Measurements from ENCODE around the gene DNAJC25.

Gene DNAJC25

DNA sequence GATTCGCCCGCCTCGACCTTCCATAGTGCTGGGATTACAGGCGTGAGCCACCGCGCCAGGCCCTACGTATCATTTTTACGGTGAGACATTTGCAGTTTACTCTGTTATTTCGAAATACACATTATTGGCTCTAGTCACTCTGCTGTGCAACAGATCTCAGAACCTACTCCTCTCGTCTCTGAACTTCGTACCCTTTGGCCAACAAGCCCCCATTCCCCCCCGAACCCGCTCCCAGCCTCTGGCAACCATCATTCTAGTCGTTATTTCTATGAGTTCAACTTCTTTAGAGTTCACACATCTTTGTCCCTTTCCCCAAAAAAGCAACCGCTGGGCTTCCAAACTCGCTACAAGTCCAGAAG lies 32.4 kb upstream of the DNAJC25 start:
- H3K4me3 ChIP-seq (ENCODE audit: low read depth, low read length): peak overlapping the region; percentile 64

DNA sequence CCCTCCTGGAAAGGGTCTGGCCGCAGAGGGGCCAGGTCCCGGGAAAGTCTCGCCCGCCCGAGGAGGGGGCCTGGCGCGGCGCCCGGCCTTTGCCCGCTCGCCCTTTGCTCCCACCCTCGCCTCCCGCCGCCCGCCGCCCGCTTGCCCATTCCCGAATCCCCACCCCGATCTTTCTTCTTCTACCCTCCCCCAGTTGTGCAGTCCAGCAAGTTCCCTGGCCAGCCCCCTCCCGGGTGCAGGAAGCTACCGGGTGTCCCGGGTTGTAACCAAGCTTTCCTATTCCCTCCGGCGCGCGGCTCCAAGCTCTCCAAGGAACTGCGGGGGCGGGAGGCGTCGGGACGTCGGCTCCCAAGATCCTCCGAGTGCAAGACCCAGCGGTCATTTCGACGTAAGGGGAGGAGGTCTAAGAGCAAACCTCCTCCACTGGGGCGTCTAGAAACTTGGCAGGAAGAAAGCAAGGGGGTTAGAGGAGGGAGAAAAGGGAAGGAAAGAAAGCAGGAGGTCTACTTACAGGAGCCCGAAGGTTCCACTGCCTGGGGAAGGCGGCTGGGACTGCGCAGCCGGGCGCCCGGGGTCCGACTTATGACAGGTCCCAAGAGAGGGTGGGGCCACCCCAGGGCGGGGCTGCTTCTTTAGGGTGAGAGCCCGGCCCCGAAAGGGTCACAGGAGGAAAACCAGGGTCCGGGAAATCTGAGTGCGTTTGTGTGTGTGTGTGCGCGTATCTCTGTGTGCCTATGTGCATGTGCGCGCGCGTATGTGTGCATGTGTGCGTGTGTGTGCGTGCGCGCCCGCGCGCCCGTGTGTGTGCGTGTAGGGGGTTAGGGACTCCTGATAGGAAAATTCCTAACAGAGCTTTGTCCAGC lies 31.8 kb upstream of the DNAJC25 start, which contains the start of gene PTGR1:
PTGR1 (minus strand) TSS at position 556 of the 863 bp plus-strand sequence. CDS start 2,225 bp downstream, outside the sequence.
- TF ChIP-seq, protein P1, sequence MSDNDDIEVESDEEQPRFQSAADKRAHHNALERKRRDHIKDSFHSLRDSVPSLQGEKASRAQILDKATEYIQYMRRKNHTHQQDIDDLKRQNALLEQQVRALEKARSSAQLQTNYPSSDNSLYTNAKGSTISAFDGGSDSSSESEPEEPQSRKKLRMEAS (IDR thresholded peaks at IDR 0.05; ENCODE audit: low read depth, low read length): no peak
- TF ChIP-seq MYC (IDR thresholded peaks at IDR 0.05; ENCODE audit: low read depth, low read length) (no peak), POLR2A (IDR thresholded peaks at IDR 0.05; ENCODE audit: extremely low read depth, insufficient read length) (no peak)
- TF ChIP-seq, protein P2, sequence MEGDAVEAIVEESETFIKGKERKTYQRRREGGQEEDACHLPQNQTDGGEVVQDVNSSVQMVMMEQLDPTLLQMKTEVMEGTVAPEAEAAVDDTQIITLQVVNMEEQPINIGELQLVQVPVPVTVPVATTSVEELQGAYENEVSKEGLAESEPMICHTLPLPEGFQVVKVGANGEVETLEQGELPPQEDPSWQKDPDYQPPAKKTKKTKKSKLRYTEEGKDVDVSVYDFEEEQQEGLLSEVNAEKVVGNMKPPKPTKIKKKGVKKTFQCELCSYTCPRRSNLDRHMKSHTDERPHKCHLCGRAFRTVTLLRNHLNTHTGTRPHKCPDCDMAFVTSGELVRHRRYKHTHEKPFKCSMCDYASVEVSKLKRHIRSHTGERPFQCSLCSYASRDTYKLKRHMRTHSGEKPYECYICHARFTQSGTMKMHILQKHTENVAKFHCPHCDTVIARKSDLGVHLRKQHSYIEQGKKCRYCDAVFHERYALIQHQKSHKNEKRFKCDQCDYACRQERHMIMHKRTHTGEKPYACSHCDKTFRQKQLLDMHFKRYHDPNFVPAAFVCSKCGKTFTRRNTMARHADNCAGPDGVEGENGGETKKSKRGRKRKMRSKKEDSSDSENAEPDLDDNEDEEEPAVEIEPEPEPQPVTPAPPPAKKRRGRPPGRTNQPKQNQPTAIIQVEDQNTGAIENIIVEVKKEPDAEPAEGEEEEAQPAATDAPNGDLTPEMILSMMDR (IDR thresholded peaks at IDR 0.05; ENCODE audit: low read depth, low read length): no peak
- peak within 1 kb of the TSS; percentile 64 for H3K4me3 ChIP-seq (ENCODE audit: low read depth, low read length)
- peak; percentile 70 for DNase-seq (ENCODE audit: low read depth)

More for the DNA sequence above, 32.4 kb upstream of the DNAJC25 start:
- TF ChIP-seq, protein P2 (IDR thresholded peaks at IDR 0.05; ENCODE audit: low read depth, low read length): no peak
- TF ChIP-seq, protein P1 (IDR thresholded peaks at IDR 0.05; ENCODE audit: low read depth, low read length): no peak
- no peak for TF ChIP-seq MYC (IDR thresholded peaks at IDR 0.05; ENCODE audit: low read depth, low read length)
- no peak for TF ChIP-seq POLR2A (IDR thresholded peaks at IDR 0.05; ENCODE audit: extremely low read depth, insufficient read length)
- DNase-seq (ENCODE audit: low read depth): peak; percentile 43

DNA sequence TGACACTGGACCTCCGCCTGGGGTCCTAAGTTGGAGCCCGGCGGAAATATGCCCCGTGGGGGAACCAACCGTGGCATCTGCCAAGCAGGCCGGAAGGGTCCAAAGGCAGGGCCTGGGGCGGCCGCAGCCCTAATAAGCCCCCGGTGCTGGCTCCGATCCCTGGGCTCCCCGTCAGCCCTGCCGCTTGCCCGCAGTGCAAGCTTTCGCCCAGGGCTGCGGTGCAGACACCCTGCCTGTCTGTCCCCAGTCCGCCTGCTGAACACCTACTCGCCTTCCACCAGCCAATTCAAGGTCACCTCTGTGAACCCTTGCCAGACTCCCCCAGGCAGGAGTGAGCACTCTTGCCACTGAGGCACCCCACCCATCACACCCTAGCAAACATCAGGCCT lies 31.2 kb upstream of the DNAJC25 start:
- no peak for DNase-seq (ENCODE audit: low read depth)
- TF ChIP-seq, protein P1 (IDR thresholded peaks at IDR 0.05; ENCODE audit: low read depth, low read length): no peak
- no peak for TF ChIP-seq POLR2A (IDR thresholded peaks at IDR 0.05; ENCODE audit: extremely low read depth, insufficient read length)
- no peak for TF ChIP-seq MYC (IDR thresholded peaks at IDR 0.05; ENCODE audit: low read depth, low read length)
- TF ChIP-seq, protein P2 (IDR thresholded peaks at IDR 0.05; ENCODE audit: low read depth, low read length): no peak
- no peak overlapping the region for H3K4me3 ChIP-seq (ENCODE audit: low read depth, low read length)

DNA sequence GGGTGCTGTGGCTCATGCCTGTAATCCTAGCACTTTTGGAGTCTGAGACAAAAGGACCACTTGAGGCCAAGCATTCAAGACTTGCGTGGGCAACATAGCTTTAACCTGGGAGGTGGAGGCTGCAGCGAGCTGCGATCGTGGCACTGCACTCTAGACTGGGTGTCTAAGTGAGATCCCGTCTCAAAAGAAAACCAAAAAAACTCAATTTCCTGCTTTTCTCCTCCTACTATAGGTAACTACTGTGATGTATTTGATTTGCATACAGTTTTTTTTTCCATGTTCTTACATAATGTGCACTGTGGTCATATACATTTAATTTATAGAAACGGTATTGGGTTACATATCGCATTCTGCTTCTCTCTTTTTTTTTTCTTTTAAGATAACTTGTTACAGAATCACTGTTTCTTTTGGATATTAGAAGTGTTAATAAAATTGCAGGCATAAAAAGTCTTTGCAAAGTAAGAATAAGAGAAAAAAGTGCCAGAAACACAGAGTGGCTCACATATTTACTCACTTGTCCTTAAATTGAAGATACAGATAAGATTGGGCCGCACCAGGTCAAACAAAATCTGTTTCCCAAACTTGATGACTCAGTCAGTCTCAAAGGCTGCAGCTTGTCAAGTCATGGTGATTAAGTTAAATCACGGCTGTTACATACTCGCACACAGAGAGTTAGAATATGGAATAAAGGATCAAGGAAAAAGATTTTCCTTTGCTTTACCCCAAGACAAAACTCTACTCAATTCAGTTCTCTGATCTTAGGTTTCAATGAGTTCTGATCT lies 29.7 kb upstream of the DNAJC25 start:
- H3K4me3 ChIP-seq (ENCODE audit: low read depth, low read length): no peak overlapping the region
- DNase-seq (ENCODE audit: low read depth): no peak

DNA sequence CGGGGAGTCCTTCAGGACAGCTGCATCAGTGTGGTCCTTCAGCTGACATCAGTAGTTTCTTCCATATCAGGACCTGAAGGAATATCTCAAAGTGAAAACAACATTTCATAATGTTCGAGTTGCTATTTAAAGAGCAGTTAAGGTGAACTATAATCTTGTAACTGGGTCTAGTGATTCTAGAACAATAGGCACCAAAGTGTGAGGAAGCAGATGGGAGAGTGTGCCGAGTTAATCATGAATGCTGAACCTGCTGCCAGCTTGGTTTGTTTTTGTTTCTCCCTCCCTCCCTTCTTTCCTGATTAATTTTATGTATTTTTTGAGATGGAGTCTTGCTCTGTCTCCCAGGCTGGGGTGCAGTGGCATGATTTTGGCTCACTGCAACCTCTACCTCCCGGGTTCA lies 28.1 kb upstream of the DNAJC25 start:
- DNase-seq (ENCODE audit: low read depth): no peak
- no peak overlapping the region for H3K4me3 ChIP-seq (ENCODE audit: low read depth, low read length)
- TF ChIP-seq, protein P2 (IDR thresholded peaks at IDR 0.05; ENCODE audit: low read depth, low read length): no peak
- TF ChIP-seq MYC (IDR thresholded peaks at IDR 0.05; ENCODE audit: low read depth, low read length) (no peak), POLR2A (IDR thresholded peaks at IDR 0.05; ENCODE audit: extremely low read depth, insufficient read length) (no peak)
- TF ChIP-seq, protein P1 (IDR thresholded peaks at IDR 0.05; ENCODE audit: low read depth, low read length): no peak

More for the DNA sequence above, 29.7 kb upstream of the DNAJC25 start:
- no peak for TF ChIP-seq POLR2A (IDR thresholded peaks at IDR 0.05; ENCODE audit: extremely low read depth, insufficient read length)
- TF ChIP-seq MYC (IDR thresholded peaks at IDR 0.05; ENCODE audit: low read depth, low read length): no peak
- TF ChIP-seq, protein P1 (IDR thresholded peaks at IDR 0.05; ENCODE audit: low read depth, low read length): no peak
- TF ChIP-seq, protein P2 (IDR thresholded peaks at IDR 0.05; ENCODE audit: low read depth, low read length): no peak
